Body of pancreas (tissue), 4 donors: ENCODE results near the gene DTNA. TPM values are rescaled to one million over a fixed set of nuclear protein-coding genes. Genes with fewer than 3 reads are reported as not detected.

Source experiments
- ATAC-seq: fragments of 150-250 bp; one replicate; pipeline ENCODE4 v1.9.1; 2016
- DNase-seq, 4 donors: peaks; one replicate each; pipeline ENCODE4 v3.0.0-alpha.2; 2019
- H3K27ac ChIP-seq, 4 donors: fragments of 200-600 bp; sonication (generic); 1 replicate in 3 of 4; 2 replicates in 1 of 4; pipeline versions ENCODE4 v1.5.1 to v1.6.1; 2016 to 2019; ENCODE audit warnings: mild to moderate bottlenecking in 1 of 4, mixed read lengths in 1 of 4, moderate library complexity in 1 of 4
- H3K27me3 ChIP-seq, 2 donors: fragments of 200-600 bp; sonication (generic); one replicate each; pipeline ENCODE4 v1.6.0; 2016; ENCODE audit warnings: mild to moderate bottlenecking in 1 of 2
- H3K36me3 ChIP-seq, 2 donors: fragments of 200-600 bp; sonication (generic); replicated peaks in 1 of 2; 2 replicates each; pipeline ENCODE4 v1.5.1; 2016; ENCODE audit warnings: low read depth in 2 of 2; ENCODE audit not compliant: insufficient read depth in 1 of 2
- H3K4me1 ChIP-seq: fragments of 200-600 bp; sonication (generic); one replicate; pipeline ENCODE4 v1.6.0; 2016
- H3K4me3 ChIP-seq, 2 donors: fragments of 200-600 bp; sonication (generic); 1 replicate in 1 of 2; 2 replicates in 1 of 2; pipeline ENCODE4 v1.5.1; 2016 to 2019
- H3K9me3 ChIP-seq, 3 donors: fragments of 200-600 bp; sonication (generic); 1 replicate in 2 of 3; 2 replicates in 1 of 3; pipeline ENCODE4 v1.5.1; 2016
- CTCF ChIP-seq, 7 experiments: fragments of 450-650 bp in 4 of 7; fragments of 200-600 bp in 3 of 7; sonication (generic) in 3 of 7; IDR thresholded peaks; one replicate each; pipeline ENCODE4 v1.5.1; 2016 to 2019; ENCODE audit warnings: antibody characterized with exemption in 7 of 7
- POLR2A ChIP-seq, 3 donors: fragments of 450-650 bp; IDR thresholded peaks; one replicate each; pipeline ENCODE4 v1.6.1; 2016; ENCODE audit warnings: antibody characterized with exemption in 3 of 3, mild to moderate bottlenecking in 2 of 3
- WGBS, 2 donors: methylation state at CpG; one replicate each; pipeline ENCODE4 v1.1.5; 2017; 5-methylcytosine and 5-hydroxymethylcytosine counted together
- intact Hi-C: fragments of 100-400 bp; cut with DNase I; formaldehyde crosslinking; loops from one replicate; pipeline ENCODE4 v1.15.1; 2023
- total RNA-seq, 2 donors: library from RNA; depleted of rRNA; stranded (reverse); fragments of >200 nt; gene quantifications; one replicate each; pipeline ENCODE4 v1.1.0, GENCODE V29; 2016

The DTNA gene
- total RNA-seq, 2 donors from 2014 or later = 31.0 to 32.2 TPM

GRCh38 chr18:34834897-34835296 is 124.8 kb downstream of the DTNA start:
- Histone ChIP-seq H3K27ac (no peak overlapping the region), H3K9me3 (no peaks in the 10 kb centered on the region), H3K4me3 (no peak overlapping the region), H3K36me3 (no peaks in the 10 kb centered on the region), H3K4me1 (no peaks in the 10 kb centered on the region), H3K27me3 (no peaks in the 10 kb centered on the region)
- DNase-seq = no peak
- intact Hi-C loops = no loop called here
- peak; percentile 24 for ATAC-seq
- WGBS, 2 donors = 75 to 87% methylated on average over 2 of the region's 2 CpGs
- no peak for TF ChIP-seq POLR2A (IDR thresholded peaks at IDR 0.05)
- no peak for TF ChIP-seq CTCF (IDR thresholded peaks at IDR 0.05)

- intact Hi-C loops = no loop called here
- no peak overlapping the region for H3K27ac ChIP-seq
- H3K27me3 ChIP-seq = no peaks in the 10 kb centered on the region
- H3K4me1 ChIP-seq = no peaks in the 10 kb centered on the region
- H3K9me3 ChIP-seq = no peaks in the 10 kb centered on the region
- 86 to 93% methylated on average over 3 of the region's 3 CpGs for WGBS, 2 donors
- DNase-seq = no peak
- TF ChIP-seq POLR2A (IDR thresholded peaks at IDR 0.05) (no peak), CTCF (IDR thresholded peaks at IDR 0.05) (no peak)
- no peak overlapping the region for H3K4me3 ChIP-seq
- no peaks in the 10 kb centered on the region for H3K36me3 ChIP-seq
- no peak for ATAC-seq
These were observed 125.4 kb downstream of the DTNA start for GRCh38 chr18:34835466-34835865.

- ATAC-seq (peak; percentile 27), DNase-seq (peak in 1 of 4 donors; percentile 16)
- no peaks in the 10 kb centered on the region for H3K36me3 ChIP-seq
- H3K27me3 ChIP-seq = no peaks in the 10 kb centered on the region
- H3K4me3 ChIP-seq = no peak overlapping the region
- TF ChIP-seq CTCF (IDR thresholded peaks at IDR 0.05) (no peak), POLR2A (IDR thresholded peaks at IDR 0.05) (no peak)
- intact Hi-C loops = no loop called here
- 41 to 64% methylated on average over 3 of the region's 3 CpGs for WGBS, 2 donors
- H3K9me3 ChIP-seq = no peaks in the 10 kb centered on the region
- H3K4me1 ChIP-seq = no peaks in the 10 kb centered on the region
- no peak overlapping the region for H3K27ac ChIP-seq
These were observed 127.7 kb downstream of the DTNA start for GRCh38 chr18:34837769-34838272.

GRCh38 chr18:34838669-34839068 is 128.6 kb downstream of the DTNA start:
- DNase-seq = no peak
- TF ChIP-seq CTCF (IDR thresholded peaks at IDR 0.05) (no peak), POLR2A (IDR thresholded peaks at IDR 0.05) (no peak)
- Histone ChIP-seq H3K27ac (no peak overlapping the region), H3K36me3 (no peaks in the 10 kb centered on the region), H3K4me1 (no peaks in the 10 kb centered on the region), H3K4me3 (no peak overlapping the region), H3K9me3 (no peaks in the 10 kb centered on the region), H3K27me3 (no peaks in the 10 kb centered on the region)
- intact Hi-C loops = no loop called here
- ATAC-seq = no peak
- 92% methylated on average over 5 of the region's 5 CpGs for WGBS, 2 donors

- Histone ChIP-seq H3K27me3 (no peaks in the 10 kb centered on the region), H3K9me3 (no peaks in the 10 kb centered on the region), H3K4me3 (no peak overlapping the region), H3K36me3 (no peaks in the 10 kb centered on the region), H3K4me1 (no peaks in the 10 kb centered on the region), H3K27ac (no peak overlapping the region)
- intact Hi-C loops = no loop called here
- no peak for TF ChIP-seq POLR2A (IDR thresholded peaks at IDR 0.05)
- no peak for TF ChIP-seq CTCF (IDR thresholded peaks at IDR 0.05)
- DNase-seq = no peak
- 84 to 97% methylated on average over 2 of the region's 2 CpGs for WGBS, 2 donors
- no peak for ATAC-seq
These were observed 130.2 kb downstream of the DTNA start for GRCh38 chr18:34840256-34840826.
